Activated T-cell treated with anti-CD3 and anti-CD28 coated beads, Interleukin-2, amount 50 U/mL, for 72 hours (primary cell): ENCODE data around the gene IGSF9B. TPM values are rescaled to one million over a fixed set of nuclear protein-coding genes. Genes with fewer than 3 reads are reported as not detected.

ENCODE experiments used
- ATAC-seq, 2 donors: fragments of 150-1000 bp; cut with Tn5 transposase; replicated peaks in 1 of 2; 2 replicates each; pipeline ENCODE4 v1.10.0; 2021; ENCODE audit warnings: moderate library complexity in 2 of 2, mild to moderate bottlenecking in 1 of 2
- DNase-seq, 2 donors: peaks; one replicate each; pipeline ENCODE4 v3.0.0; 2021 to 2022; ENCODE audit warnings: mixed read lengths in 1 of 2
- H3K27ac Mint-ChIP-seq: one replicate; pipeline ENCODE4 v1.8.0; 2022; ENCODE audit warnings: mild to moderate bottlenecking, moderate library complexity, mixed read lengths
- H3K27me3 Mint-ChIP-seq: one replicate; pipeline ENCODE4 v1.8.0; 2022; ENCODE audit warnings: low read depth, mixed read lengths
- H3K36me3 Mint-ChIP-seq, 2 donors: one replicate each; pipeline ENCODE4 v1.8.0; 2022; ENCODE audit warnings: mixed read lengths in 2 of 2, mild to moderate bottlenecking in 1 of 2; ENCODE audit not compliant: insufficient read depth in 2 of 2
- H3K4me1 Mint-ChIP-seq: one replicate; pipeline ENCODE4 v1.8.0; 2022; ENCODE audit warnings: low read depth, mixed read lengths
- H3K4me3 Mint-ChIP-seq, 2 donors: one replicate each; pipeline ENCODE4 v1.8.0; 2022; ENCODE audit warnings: mild to moderate bottlenecking in 2 of 2, mixed read lengths in 2 of 2, moderate library complexity in 2 of 2
- H3K9me3 Mint-ChIP-seq, 2 donors: one replicate each; pipeline ENCODE4 v1.8.0; 2022; ENCODE audit warnings: mixed read lengths in 2 of 2
- total RNA-seq, 2 donors: library from RNA; stranded (reverse); gene quantifications; one replicate each; pipeline ENCODE4 v1.2.3, GENCODE V29; 2022

The IGSF9B gene
- total RNA-seq, 2 donors from 2014 or later = 81.8 to 87.0 TPM

- Mint-ChIP-seq H3K4me1 (no peaks in the 10 kb centered on the region), H3K27ac (no peak overlapping the region), H3K9me3 (no peaks in the 10 kb centered on the region), H3K27me3 (peaks cover 35% of the 10 kb centered on the region), H3K4me3 (no peak overlapping the region), H3K36me3 (no peaks in the 10 kb centered on the region)
- ATAC-seq (no peak), DNase-seq (no peak)
Observed at GRCh38 chr11:133892126-133892525, 64.6 kb downstream of the IGSF9B start.

GRCh38 chr11:133889893-133890292 is 66.9 kb downstream of the IGSF9B start:
- H3K27me3 Mint-ChIP-seq = peaks cover 39% of the 10 kb centered on the region
- H3K27ac Mint-ChIP-seq = no peak overlapping the region
- DNase-seq = no peak
- ATAC-seq = no peak
- no peaks in the 10 kb centered on the region for H3K9me3 Mint-ChIP-seq
- H3K4me3 Mint-ChIP-seq = no peak overlapping the region
- no peaks in the 10 kb centered on the region for H3K4me1 Mint-ChIP-seq
- no peaks in the 10 kb centered on the region for H3K36me3 Mint-ChIP-seq

GRCh38 chr11:133889188-133889587 is 67.6 kb downstream of the IGSF9B start:
- Mint-ChIP-seq H3K9me3 (no peaks in the 10 kb centered on the region), H3K36me3 (peaks cover 0 to 2% of the 10 kb centered on the region in 2 donors), H3K27me3 (peaks cover 39% of the 10 kb centered on the region), H3K27ac (no peak overlapping the region), H3K4me3 (no peak overlapping the region), H3K4me1 (no peaks in the 10 kb centered on the region)
- DNase-seq = no peak
- no peak for ATAC-seq

- Mint-ChIP-seq H3K27ac (peak overlapping the region; percentile 34), H3K4me1 (no peaks in the 10 kb centered on the region), H3K36me3 (peaks cover 0 to 4% of the 10 kb centered on the region in 2 donors), H3K9me3 (peaks cover 0 to 1% of the 10 kb centered on the region in 2 donors), H3K4me3 (no peak overlapping the region), H3K27me3 (peaks cover 45% of the 10 kb centered on the region)
- DNase-seq = no peak
- ATAC-seq = no peak
Observed at GRCh38 chr11:133887692-133888332, 69.0 kb downstream of the IGSF9B start.

- Mint-ChIP-seq H3K27me3 (peaks cover 46% of the 10 kb centered on the region), H3K9me3 (peaks cover 5 to 7% of the 10 kb centered on the region in 2 donors), H3K4me3 (no peak overlapping the region), H3K4me1 (no peaks in the 10 kb centered on the region), H3K36me3 (peaks cover 4 to 7% of the 10 kb centered on the region in 2 donors), H3K27ac (no peak overlapping the region)
- DNase-seq = no peak
- ATAC-seq = no peak
Observed at GRCh38 chr11:133886029-133886428, 70.7 kb downstream of the IGSF9B start.

- Mint-ChIP-seq H3K4me3 (no peak overlapping the region), H3K9me3 (peaks cover 0 to under 1% of the 10 kb centered on the region in 2 donors), H3K27me3 (peaks cover 26% of the 10 kb centered on the region), H3K27ac (no peak overlapping the region), H3K4me1 (no peaks in the 10 kb centered on the region), H3K36me3 (no peaks in the 10 kb centered on the region)
- DNase-seq = no peak
- ATAC-seq = no peak
Observed at GRCh38 chr11:133872160-133872559, 84.6 kb downstream of the IGSF9B start.

GRCh38 chr11:133867456-133867855 is 89.3 kb downstream of the IGSF9B start:
- H3K4me3 Mint-ChIP-seq = no peak overlapping the region
- no peak overlapping the region for H3K27ac Mint-ChIP-seq
- no peaks in the 10 kb centered on the region for H3K36me3 Mint-ChIP-seq
- no peaks in the 10 kb centered on the region for H3K9me3 Mint-ChIP-seq
- peaks cover 18% of the 10 kb centered on the region for H3K27me3 Mint-ChIP-seq
- DNase-seq (no peak), ATAC-seq (no peak)
- H3K4me1 Mint-ChIP-seq = peaks cover 3% of the 10 kb centered on the region

GRCh38 chr11:133865466-133865865 is 91.3 kb downstream of the IGSF9B start:
- Mint-ChIP-seq H3K9me3 (no peaks in the 10 kb centered on the region), H3K36me3 (no peaks in the 10 kb centered on the region), H3K27ac (no peak overlapping the region), H3K4me3 (no peak overlapping the region), H3K27me3 (peaks cover 16% of the 10 kb centered on the region), H3K4me1 (peaks cover 4% of the 10 kb centered on the region)
- DNase-seq (no peak), ATAC-seq (no peak)

GRCh38 chr11:133864756-133865155 is 92.0 kb downstream of the IGSF9B start:
- DNase-seq = no peak

GRCh38 chr11:133860151-133860550 is 96.6 kb downstream of the IGSF9B start:
- H3K27me3 Mint-ChIP-seq = peaks cover 32% of the 10 kb centered on the region
- no peaks in the 10 kb centered on the region for H3K9me3 Mint-ChIP-seq
- no peak overlapping the region for H3K4me3 Mint-ChIP-seq
- H3K27ac Mint-ChIP-seq = no peak overlapping the region
- peaks cover 4% of the 10 kb centered on the region for H3K4me1 Mint-ChIP-seq
- DNase-seq = no peak
- H3K36me3 Mint-ChIP-seq = no peaks in the 10 kb centered on the region
- ATAC-seq = no peak

More at GRCh38 chr11:133864756-133865155, 92.0 kb downstream of the IGSF9B start:
- Mint-ChIP-seq H3K27me3 (peaks cover 16% of the 10 kb centered on the region), H3K4me3 (no peak overlapping the region), H3K4me1 (peaks cover 4% of the 10 kb centered on the region), H3K9me3 (no peaks in the 10 kb centered on the region), H3K27ac (no peak overlapping the region), H3K36me3 (no peaks in the 10 kb centered on the region)
- ATAC-seq = no peak

Other genes starting within 250 kb of the IGSF9B start
- gene SPATA19, start 111.5 kb downstream of the IGSF9B start, total RNA-seq = not detected
- gene JAM3, start 112.1 kb upstream of the IGSF9B start, total RNA-seq = 1 to 10 TPM; 7.8 to 8.5 TPM